ENCODE measurements around the gene TCAP.

TCAP gene

DNA sequence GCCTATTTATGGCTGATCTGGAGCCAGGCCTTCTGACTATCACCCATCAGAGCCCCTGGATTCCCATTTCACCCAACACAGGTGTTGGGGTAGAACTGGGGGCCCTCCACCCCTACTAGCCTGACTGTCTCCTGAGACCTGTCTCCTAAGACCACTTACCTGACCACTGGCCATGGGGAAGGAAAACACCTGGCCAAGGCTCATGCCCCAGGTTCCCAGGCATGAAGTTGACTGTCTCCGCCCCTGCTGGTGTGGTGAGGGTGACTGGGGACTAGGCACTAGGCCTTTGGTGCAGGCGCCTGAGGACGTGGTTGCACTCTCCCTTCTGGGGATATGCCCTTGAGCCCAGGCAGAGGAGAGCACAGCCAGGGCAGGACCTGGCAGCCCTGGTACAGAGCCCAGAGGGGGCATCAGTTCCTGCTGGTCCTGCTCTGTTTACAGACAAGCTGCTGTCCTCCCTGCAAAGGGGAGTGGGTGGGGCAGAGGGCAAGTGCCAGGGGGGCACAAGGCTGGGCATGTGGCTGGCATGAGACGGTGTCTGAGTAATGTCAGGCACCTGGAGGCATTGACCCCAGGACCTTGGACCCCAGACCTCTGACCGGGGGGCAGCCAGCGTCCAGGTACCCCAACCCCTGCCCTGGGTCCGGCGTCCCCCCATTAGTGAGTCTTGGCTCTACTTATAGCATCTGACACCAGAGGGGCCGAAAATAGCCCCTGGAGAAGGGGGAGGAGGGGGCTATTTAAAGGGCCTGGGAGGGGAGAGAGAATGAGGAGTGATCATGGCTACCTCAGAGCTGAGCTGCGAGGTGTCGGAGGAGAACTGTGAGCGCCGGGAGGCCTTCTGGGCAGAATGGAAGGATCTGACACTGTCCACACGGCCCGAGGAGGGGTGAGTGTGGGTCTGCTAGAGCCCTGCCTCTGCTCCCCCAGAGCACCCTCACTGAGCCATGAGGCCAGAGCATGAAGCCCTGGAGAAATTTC lies at the start of gene TCAP:
TSS of gene TCAP (plus strand) at position 769 of the 981 bp plus-strand sequence. CDS start at position 780, 11 bp downstream.
- no peak for DNase-seq

DNA sequence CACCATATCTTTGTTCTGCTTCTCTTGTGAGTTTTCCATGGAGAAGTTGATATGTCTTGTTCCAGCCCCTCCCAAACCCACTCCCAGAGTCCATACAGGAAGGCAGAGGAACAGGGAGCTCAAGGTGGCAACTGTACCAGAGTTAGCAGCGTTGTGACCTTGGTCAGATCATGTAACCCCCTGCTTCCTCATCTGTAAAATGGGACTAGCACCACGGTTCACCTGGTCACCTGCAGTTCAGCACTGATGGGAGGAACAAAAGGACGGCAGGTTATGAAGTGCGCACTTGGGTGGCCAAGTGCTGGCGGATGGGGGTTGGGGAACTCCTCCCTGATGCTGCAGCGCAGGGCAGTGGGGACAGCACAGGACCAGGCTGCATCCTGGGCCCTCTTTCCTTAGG lies 49.7 kb upstream of the TCAP start:
- no peak for DNase-seq

- no peak for DNase-seq
These were observed 48.1 kb upstream of the TCAP start for GRCh38 chr17:39617100-39617445.

DNA sequence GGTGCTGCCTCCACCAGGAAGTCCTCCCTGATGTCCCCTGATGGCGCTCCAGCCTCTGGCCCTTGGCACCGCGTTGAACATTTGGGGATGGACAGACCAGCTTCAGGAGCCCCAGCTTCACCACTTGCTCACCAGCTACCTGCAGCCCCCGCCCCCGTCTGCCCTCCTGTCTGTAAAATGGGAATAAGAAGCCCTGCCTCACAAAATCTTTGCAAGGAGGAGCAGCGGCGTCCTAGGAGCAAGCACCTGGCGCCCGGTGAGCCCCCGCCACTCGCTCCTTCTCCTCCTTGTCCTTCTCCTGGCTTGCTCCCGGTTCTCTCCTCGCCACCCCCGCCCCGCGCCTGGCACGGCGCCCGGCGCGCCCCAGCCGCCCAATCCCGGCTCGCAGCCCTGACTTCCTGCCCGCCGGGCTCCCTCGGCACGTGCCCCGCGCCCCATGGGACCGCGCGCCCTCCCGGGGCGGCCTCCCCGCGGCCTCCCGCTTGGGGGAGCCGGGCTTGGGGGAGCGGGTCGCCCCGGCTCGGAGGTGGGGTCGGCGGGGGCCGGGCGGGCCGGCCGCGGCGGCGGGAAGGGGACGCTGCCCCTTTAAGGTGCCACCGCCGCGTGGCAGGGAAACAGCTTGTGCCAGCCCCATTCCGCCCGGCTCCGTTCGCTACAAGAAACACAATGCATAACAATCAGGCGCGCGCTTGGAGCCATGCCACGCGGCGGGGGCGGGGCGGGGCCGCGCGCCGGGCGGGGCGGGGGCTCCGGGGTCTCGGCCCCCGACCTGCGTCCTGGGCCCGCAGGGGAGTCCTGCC lies 47.5 kb upstream of the TCAP start:
- peak; percentile 75 for DNase-seq

DNA sequence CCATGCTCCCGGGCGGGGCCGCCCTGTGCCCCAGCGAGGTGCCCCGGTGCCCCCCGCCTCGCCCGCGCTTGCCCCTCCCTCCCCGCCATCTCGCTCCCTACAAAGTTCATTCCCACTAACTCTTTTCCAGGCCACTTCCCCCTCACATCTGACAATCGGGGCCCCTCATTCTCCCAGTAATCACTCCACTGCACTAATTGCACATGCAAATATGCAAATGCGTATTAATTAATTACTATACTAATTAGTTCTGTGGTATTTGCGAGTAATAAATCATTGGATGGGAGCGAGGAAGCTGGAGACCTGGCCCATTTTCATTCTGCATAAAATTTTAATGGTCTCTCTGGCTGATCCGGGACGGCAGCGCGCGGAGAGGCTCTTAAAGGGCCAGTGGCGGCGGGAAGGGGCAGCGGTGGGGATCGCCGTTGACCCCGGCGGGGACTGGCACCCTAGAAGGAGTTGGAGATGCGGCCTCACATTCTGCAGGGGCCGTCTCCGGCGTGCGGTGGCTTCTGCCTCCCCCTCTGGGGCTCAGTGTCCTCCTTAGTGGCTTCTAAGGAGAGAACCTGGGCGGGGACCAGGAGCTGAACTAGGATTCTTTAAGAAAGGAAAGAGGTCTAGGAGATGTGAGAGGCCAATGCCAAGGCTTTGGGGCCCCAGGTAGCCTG lies 46.8 kb upstream of the TCAP start:
- DNase-seq: no peak

GRCh38 chr17:39618956-39619785 lies 46.0 kb upstream of the TCAP start:
- no peak for DNase-seq

DNA sequence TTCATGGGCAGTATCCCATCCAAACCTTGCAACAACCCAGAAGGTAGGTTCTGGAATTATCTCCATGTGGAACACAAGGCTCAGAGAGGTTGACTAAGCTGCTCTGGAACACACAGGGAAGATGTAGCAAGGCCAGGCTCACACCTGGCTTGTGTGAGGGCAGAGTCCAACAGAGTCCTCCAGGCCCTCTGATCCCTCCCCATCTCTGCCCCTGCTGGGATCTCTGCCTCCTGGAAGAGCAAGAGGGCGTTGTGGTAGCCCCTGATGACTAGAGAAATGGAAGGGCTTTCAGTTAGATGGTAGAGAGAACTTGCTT lies 45.4 kb upstream of the TCAP start:
- DNase-seq: no peak

DNA sequence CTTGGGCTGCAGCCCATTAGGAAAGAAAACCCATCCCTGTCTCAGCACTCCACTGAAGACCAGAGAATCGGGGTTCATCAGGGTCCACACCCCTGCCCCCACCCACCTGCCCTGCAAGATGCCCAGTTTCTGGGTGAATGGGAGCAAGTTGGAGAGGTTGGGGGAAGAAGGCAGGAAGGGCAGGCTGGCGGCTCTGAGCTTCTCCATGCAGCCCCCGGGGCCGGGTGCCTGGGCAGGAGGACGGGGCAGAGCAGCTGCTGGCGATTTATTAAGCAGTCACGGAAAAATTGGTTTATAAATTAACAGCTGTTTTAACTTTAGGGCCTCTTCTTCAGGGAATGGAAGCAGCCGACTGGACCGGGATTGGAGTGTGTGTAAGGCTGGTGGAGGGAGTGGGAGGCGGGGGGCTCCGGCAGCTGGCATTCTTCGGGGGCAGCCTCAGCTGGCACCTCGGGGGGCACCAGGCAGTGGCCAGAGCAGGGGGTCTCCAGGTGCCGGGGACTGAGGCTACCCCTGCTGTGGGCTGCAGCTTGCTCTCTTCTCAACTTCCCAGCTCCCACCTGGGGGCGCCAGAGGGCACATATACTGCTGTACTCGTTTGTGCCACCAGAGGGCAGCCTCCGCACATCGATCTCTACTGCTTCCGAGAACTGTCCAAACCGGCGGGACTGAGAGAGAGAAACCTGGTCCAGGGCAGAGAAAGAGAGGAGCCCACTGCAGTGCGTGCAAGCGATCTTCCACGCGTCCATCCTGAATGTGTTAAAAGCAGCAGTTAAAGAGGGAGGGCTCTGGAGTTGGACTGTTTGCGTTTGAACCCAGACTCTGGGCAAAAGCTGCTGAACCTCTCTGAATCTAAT lies 43.4 kb upstream of the TCAP start:
- peak; percentile 70 for DNase-seq

- no peak for DNase-seq
These were observed 42.7 kb upstream of the TCAP start for GRCh38 chr17:39622380-39623006.

DNA sequence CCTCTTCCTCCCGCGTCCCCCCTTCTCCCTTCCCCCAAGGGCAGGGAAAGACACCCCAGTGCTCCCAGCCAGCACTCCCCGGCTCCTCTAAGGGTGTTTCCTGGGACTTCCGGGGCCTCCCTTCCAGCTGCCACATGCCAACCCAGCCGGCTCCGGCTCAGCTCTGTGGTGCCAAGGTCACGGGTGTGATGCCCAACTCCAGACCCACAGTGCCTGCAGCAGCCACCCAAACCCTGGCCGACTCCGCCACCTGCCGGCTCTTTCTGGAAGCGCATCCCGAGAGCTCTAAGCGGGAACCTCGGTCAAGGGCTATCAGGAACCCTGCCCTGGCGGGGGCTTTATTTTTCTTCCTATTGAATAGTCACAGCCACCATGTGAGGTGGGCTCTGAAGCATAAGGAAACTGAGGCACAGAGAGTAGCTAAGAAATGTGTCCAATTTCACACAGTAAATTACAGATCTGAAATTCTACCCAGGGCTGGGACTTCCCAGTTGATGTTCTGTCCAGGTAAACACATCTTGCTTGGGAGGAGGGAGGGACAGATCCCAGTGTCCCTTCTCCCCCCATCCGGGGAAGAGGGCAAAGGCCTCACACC lies 41.7 kb upstream of the TCAP start:
- peak; percentile 57 for DNase-seq

DNA sequence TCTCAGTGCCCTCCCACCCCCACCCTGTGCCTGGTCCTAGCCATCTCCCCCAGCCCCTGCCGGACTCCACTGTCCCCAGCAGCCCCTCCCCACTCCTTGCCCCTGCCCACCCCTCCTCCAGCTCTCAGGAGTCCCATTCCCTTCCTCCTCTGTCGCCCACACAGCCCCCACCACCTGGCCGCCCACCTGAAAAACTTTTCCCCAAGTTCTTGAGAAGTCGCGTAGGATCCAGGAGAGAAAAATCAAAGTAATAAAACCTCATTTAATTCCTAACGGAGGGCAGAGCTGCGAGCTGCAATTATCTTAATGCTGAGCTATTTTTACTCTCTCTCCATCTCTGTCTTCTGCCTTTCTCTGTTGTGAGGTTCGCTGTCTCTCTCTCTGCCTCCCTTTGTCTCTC lies 40.8 kb upstream of the TCAP start:
- no peak for DNase-seq

DNA sequence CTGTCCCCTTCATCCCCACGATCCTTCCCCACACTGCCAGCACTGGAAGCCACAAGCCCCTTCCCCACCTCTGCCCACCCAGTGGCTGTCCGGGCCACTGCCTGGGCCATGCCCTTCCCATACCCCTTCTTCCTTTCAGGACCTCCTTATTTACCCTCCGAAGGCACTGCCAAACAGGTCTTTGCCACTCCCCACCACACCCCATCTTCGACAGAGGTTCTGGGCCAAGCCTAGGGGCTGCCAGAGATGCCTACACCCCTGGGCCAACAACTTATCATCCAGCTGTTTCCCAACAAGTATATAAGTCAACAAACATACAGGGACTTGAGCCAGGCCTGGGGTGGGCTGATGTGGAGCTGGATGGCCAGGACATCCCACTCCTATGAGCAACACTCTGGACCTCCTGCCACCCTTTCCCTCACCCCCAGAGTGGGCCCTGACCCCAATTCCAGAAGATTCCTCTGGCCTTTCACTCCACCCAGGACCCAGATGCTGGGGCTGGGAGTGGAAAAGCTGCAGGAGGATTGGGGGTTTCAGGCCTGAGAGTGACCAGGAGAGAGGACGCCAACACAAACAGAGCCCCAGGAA lies 39.9 kb upstream of the TCAP start:
- no peak for DNase-seq

DNA sequence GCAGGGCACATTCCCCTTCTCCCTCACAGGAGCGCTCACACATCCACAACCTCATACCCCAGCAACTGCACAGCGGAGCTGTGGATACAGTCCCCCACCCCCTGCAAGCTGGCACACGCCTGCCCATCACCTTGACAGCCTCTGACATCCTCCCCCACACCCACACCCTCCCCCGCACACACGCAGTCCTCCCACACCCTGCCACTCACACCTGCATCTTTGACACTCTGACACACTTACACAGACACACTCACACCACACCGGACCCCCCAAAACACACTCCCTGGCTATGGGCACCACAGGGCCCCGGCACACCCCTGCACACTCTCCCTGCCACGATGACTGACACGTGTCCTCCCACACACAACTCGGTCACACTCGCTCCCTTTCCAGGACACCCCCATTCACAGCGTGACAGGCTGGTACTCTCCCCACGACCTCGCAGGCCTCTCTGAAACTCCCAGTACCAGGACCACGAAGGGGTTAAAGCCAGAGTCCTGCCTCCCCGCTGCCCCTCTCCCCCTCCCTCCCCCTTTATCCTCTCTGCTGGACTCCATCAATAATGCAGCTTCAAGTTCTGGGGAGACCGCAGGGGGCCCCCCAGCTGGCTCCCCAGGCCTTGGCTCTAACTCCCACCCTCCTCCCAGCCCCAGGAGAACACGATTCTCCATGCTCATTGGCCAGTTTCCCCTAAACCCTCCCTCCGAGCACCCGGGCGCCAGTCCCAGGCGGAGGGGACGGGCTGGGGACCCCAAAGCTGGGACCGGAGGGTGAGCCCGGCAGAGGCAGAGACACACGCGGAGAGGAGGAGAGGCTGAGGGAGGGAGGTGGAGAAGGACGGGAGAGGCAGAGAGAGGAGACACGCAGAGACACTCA lies 38.7 kb upstream of the TCAP start, which contains the start of gene PPP1R1B:
TSS of gene PPP1R1B (plus strand) at position 782 of the 876 bp plus-strand sequence. CDS start 441 bp downstream, outside the sequence.
- no peak for DNase-seq

DNA sequence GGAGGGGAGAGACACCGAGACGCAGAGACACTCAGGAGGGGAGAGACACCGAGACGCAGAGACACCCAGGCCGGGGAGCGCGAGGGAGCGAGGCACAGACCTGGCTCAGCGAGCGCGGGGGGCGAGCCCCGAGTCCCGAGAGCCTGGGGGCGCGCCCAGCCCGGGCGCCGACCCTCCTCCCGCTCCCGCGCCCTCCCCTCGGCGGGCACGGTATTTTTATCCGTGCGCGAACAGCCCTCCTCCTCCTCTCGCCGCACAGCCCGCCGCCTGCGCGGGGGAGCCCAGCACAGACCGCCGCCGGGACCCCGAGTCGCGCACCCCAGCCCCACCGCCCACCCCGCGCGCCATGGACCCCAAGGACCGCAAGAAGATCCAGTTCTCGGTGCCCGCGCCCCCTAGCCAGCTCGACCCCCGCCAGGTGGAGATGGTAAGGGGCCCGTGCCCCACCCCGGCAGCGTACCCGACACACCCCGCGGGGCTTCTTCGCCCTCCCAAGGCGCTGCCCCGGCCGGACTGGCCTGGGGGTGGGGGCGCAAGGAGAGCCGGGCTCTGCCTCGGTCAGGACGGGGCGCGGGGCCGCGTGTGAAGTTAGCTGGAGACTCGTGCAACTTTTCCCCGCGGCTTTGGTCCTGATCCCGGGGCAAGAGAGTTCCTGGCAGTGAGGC lies 38.0 kb upstream of the TCAP start:
- DNase-seq: no peak

DNA sequence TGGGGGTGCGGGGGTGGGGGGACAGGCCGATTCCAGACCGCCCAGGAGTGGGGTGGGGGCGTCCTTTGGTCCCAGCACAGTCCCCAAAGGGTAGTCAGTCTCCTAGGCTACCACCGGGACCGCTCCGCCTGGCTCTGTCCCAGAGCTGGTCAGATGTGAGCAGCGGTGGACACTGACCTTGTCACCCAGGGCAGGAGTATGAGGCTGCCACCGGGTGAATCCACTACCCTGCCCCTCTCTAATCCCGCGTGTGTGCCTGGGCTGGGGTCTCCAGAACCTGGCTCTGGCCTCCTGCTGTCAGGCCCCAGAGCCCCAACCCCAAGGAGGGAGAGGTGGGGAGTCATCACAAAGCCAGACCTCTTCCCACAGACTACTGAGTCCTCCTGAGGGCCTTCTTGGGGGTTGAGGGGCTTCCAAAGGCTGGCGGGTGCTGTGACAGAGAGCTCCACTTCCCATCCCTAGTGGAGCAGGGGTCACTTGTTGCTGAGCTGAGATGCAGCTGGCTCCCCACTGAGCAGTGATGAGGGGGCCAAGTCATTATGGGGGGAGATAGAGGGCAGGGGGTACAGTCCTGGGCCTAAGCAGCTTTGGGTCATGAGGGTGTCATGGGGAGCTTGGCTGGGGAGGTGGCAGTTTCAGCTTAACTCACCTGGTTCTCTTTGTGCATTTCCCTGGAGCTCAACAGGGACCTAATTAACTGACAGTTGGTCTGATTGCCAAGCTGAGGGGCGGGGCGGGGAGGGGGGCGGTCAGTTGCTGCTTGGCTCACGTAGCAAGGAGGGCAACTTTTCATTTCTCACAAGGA lies 37.2 kb upstream of the TCAP start:
- no peak for DNase-seq

DNA sequence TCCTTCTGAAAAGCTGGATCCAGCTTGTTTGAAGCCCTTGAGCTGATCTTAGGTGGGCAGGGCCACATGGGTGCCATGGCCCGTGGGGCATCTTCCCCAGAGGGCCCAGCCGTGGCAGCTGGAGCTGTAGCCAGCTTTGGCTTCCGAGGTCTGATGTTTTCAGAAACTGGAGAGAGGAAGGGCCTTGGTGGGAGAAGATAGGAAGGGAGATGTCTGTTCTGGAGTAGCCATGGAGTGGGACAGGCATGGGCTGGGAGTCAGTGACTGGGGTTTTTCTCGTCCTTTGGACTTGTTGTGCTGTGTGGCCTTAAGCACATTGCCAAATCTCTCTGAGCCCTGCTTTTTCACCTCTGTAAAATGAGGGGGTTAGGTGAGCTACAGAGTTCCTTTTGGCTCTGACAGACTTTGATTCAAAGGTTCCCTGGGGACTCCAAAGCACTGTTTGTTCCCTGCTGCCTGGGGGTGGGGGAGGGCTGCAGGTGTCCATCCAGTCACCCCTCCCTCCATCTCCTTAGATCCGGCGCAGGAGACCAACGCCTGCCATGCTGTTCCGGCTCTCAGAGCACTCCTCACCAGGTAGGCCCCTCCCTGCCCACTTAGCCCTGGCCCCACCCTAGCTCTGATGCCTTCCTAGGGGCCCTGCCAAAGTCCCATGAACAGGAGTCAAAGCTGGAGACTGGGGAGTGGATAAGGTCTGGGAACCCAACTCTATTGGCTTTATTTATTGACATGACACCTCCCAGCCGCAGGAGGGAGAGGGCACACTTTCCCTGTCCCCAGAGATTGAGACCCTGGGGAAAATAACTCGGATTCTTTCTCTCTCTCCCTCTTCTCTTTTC lies 36.3 kb upstream of the TCAP start:
- peak; percentile 91 for DNase-seq

GRCh38 chr17:39629494-39629880 lies 35.7 kb upstream of the TCAP start:
- peak; percentile 42 for DNase-seq

Data from DMS153 (cell line).